ENCODE measurements around the gene SURF4.
"Not testable (repeated sequence)": the region's sequence is repeated elsewhere in the genome, so short reads cannot be mapped to it uniquely, and the experiment has no call there.

Gene SURF4

GRCh38 chr9:133331641-133332380 lies 44.0 kb downstream of the SURF4 start:
- no peak for DNase-seq

DNA sequence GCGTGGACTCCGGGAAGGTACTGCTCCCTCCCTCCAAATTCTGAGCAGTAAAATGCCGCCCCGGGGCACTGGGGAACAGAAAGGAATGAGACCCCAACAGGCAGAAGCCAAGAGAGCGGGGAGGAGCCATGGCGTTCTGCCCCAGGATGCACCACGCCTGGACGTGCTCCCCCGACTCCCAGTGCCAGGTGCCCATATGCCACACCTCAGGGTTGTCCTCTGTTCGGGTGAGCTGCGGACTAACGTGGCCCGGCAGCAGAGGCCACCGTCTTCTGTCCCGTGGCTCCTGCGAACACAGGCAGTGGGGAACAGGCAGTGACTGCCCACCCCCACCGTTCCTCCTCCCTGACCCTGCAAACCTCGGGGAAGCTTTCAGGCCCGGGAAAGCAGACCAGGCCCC lies 44.6 kb downstream of the SURF4 start:
- DNase-seq: no peak

- not testable (repeated sequence) for DNase-seq
These were observed 46.3 kb downstream of the SURF4 start for GRCh38 chr9:133329306-133330156.

- no peak for DNase-seq
These were observed 47.9 kb downstream of the SURF4 start for GRCh38 chr9:133327834-133328484.

GRCh38 chr9:133327021-133327420 lies 48.8 kb downstream of the SURF4 start:
- not testable (repeated sequence) for DNase-seq

DNA sequence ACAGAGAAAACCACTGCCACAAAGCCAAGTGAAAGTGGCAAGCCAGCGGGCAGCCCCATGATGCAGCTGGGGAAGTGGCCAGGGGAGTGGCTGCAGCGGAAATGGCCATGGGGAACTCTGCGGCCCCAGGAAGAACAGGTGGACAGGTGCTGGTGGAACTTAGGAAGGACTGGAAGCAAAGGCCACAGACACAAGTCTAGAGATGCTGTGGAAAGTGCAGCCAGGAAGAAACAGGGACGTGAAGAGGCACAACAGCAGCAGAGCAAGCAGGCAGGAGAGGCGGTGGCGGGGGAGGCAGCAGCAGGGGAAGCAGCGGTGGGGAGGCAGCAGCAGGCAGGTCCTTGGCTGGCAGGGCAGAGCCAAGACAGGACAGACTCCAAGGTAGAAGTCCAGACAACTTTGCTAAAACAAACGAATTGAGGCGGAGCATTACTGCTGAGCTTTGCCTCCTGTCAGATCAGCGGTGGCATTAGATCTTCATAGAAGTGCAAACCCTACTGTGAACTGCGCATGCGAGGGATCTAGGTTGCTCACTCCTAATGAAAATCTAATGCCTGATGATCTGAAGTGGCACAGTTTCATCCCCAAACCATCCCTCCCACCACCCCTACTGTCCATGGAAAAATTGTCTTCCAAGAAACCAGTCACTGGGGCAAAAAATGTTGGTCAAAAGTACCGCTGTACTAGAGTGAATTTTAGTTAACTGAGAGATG lies 51.7 kb downstream of the SURF4 start:
- DNase-seq: no peak

GRCh38 chr9:133323211-133323610 lies 52.6 kb downstream of the SURF4 start:
- no peak for DNase-seq

DNA sequence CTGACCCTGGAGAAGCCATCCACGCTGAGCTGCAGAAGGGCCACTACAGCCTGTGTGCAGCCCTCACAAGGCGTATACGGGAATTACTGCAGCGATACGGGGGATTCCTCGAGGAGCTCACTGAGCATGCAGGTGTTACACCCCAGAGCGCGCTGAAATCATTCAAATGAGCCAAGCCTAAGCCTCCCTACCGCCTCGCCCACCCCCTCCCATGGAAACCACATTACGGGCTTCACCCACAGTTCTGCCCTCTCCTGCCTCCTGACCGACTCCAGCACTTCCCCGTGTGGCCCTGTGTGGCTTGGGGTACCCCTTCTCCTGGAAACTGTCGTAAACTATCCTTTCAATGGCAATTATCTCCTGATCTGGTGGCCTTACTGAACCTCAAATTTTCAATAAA lies 53.2 kb downstream of the SURF4 start:
- DNase-seq: no peak

GRCh38 chr9:133321411-133321935 lies 54.4 kb downstream of the SURF4 start:
- DNase-seq: no peak

GRCh38 chr9:133320421-133320881 lies 55.4 kb downstream of the SURF4 start:
- no peak for DNase-seq

GRCh38 chr9:133317551-133317950 lies 58.3 kb downstream of the SURF4 start:
- DNase-seq: not testable (repeated sequence)

DNA sequence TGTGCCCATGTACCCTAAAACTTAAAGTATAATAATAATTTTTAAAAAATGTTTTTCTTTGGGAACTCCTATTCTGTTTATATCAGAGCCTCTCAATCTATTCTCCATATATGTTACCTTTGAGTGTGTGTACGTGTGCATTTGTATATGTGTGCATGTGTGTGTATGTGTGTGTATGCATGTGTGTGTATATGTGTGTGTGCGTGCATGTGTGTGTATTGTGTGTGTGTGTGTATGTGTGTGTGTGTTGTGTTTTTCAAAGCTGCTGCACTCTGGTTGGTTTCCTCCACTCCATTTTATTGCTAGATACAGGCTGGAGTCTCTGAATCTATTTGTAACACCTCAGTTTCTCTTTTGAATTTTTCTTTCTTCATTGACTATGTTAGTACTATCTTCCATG lies 59.9 kb downstream of the SURF4 start:
- no peak for DNase-seq
